ENCODE data around the gene CD300LD.

Gene CD300LD

GRCh38 chr17:74544991-74545842 is 46.9 kb downstream of the CD300LD start:
- DNase-seq (ENCODE audit: low read depth, low spot score), result no peak

- DNase-seq (ENCODE audit: low read depth, low spot score), result no peak
These were observed 48.0 kb downstream of the CD300LD start for GRCh38 chr17:74543891-74544760.

GRCh38 chr17:74543406-74543805 is 48.7 kb downstream of the CD300LD start:
- no peak for DNase-seq (ENCODE audit: low read depth, low spot score)

- no peak for DNase-seq (ENCODE audit: low read depth, low spot score)
These were observed 49.2 kb downstream of the CD300LD start for GRCh38 chr17:74542727-74543383.

GRCh38 chr17:74542166-74542565 is 49.9 kb downstream of the CD300LD start:
- no peak for DNase-seq (ENCODE audit: low read depth, low spot score)

- no peak for DNase-seq (ENCODE audit: low read depth, low spot score)
These were observed 50.6 kb downstream of the CD300LD start for GRCh38 chr17:74541176-74542111.

- DNase-seq (ENCODE audit: low read depth, low spot score), result no peak
These were observed 52.7 kb downstream of the CD300LD start for GRCh38 chr17:74539281-74539820.

- DNase-seq (ENCODE audit: low read depth, low spot score), result no peak
These were observed 55.2 kb downstream of the CD300LD start for GRCh38 chr17:74536890-74537289.

GRCh38 chr17:74532115-74532514 is 60.0 kb downstream of the CD300LD start:
- no peak for DNase-seq (ENCODE audit: low read depth, low spot score)

GRCh38 chr17:74531231-74531761 is 60.8 kb downstream of the CD300LD start, which contains the start of gene CD300LB:
TSS of gene CD300LB (minus strand) at chr17:74531475. CDS start at chr17:74531350, 125 bp downstream.
- DNase-seq (ENCODE audit: low read depth, low spot score), result no peak

GRCh38 chr17:74530831-74531150 is 61.3 kb downstream of the CD300LD start:
- DNase-seq (ENCODE audit: low read depth, low spot score), result no peak
